ENCODE data around the gene AFAP1L1.

The AFAP1L1 gene

DNA sequence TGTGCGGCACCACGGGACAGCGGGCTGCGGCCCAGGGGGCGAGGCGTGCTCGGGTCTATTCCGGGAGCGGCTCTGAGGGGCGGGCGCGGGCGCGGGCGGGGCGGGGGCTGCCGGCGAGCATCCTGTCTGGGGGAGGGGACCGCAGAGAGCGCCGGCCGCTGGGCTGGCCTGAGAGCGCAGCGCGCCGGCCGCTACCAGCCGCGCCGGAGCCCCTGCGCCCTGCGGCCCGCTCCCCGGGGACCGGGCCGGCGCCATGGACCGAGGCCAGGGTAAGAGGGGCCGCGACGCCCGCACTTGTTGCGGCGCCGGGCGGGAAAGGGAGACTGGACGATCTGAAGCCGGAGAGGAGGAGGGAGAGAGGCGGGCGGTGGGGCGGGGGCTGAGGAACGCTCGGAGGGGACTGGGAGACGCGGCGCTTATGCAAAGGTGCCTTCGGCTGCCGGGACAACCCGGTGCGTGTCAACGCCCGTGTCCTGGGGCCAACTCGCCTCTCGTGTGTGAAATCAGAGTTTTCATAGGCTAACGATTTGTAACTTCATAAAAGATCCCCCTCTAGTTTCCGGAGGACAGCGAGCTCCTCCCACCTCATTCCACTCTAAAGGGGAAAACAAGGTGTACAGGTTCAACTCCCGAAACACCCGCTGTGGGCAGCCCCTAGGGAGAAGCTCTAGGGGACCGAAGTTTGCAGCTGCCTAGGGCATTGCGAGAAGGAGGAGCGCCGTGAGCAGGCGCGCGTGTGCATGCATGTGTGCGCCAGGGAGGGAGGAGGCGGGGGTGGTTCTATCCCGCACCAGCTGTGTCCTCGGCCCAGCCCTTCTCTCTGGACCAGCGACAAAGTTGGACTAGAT, at the start of gene AFAP1L1:
Gene AFAP1L1, plus strand, starts transcription at position 144 of the 848 bp plus-strand sequence. Its CDS starts 110 bp downstream, at position 254.
- DNase-seq (ENCODE audit: low read depth): no peak

- no peak for DNase-seq (ENCODE audit: low read depth)
Measured at GRCh38 chr5:149223081-149223848, 48.4 kb upstream of the AFAP1L1 start.

GRCh38 chr5:149224282-149224681, 47.4 kb upstream of the AFAP1L1 start:
- no peak for DNase-seq (ENCODE audit: low read depth)

DNA sequence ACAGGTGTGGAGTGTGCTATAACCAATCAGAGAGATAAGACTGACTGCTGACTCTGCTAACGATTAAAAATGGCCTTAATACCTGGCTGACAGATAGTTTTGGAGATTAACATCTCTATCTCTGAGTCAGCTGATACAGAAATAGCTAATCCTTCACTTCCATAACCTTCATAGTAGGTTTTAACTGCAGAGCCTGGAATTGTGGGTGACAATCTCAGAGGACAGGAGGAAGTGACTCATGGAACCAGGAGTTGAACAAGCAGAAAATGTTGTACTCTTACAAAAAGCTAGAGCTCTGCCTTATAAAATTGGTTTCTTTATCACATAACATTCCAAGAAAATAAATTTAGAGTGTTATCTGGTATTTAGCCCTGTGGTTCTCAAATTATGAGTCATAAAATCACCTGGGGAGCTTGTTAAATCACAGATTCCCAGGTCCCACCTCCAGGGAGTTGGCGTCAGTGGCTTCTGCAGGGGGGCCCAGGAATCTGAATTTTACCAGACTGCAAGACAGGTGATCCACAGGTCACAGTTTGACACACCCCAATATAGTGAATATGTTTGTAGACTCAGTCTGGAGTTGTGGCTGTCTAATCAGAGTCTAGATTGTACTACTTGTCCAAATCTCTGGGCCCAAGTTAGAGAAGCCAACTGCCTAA, 44.4 kb upstream of the AFAP1L1 start:
- DNase-seq (ENCODE audit: low read depth): no peak

GRCh38 chr5:149228618-149229297, 42.9 kb upstream of the AFAP1L1 start:
- no peak for DNase-seq (ENCODE audit: low read depth)

DNA sequence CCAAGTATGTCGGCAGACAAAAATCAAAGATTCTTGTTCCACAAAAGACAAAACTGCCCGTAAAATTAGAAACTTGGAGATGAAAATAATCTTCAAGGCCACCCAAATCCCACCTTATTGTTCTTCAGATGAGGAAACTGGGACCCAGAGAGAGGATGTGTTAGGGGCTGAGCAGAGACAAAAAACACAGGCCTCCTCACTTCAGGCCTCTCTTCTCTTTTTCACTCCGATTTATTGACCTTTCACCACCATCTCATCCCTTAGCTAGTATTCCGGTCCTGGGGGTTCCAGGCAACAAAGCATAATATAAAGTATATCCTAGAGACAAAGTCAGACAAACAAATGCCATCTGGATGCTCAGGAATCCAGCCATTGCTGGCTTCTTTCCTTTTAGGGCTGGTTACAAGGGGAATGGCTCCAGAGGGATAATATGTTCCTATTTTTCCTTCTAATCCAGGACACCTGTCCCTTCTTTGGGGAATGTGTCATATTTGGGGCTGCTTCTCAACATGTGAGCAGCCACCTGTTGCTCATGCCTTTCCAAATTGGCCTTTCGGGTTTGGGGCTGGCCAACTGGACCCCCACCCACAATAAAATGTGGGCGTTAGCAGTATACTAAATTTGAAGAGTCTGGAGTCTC, 42.2 kb upstream of the AFAP1L1 start:
- no peak for DNase-seq (ENCODE audit: low read depth)

DNA sequence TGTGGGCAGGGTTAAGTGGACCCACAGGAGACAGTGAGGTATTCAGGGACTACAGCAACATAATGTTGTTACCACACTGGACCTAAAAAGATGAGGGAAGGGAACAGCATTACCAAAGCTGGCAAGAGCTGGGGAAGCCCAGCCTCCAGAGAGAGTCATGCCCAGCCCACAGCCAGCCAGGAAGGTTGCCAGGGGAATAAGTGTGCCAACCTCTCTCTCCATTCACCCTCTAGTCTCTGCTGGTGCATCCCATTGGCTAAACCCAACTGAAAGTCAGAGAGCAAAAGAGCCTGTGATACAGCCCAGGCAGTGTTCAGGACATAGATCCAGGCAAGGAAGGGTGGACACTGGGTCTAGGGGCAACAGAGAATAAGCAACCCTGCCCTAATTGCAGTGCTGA, 35.8 kb upstream of the AFAP1L1 start:
- no peak for DNase-seq (ENCODE audit: low read depth)

DNA sequence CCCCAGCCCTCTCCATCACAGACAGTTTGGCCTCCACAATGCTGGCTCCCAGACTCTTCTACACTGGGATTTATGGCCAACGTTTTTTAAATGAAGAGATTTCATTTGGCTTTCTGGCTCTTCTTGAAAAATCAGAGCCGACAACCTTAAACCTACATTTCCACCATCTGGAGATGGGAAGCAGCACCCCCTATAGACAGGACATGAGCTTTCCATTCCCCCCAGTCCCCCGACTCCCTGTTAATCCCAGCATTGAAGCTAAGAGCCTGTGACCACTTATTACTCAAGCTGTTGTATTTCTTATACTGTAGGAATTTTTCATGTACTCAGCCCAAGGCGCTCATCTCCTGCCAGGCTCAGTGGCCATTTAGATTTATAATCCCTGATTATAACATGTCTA, 34.0 kb upstream of the AFAP1L1 start:
- DNase-seq (ENCODE audit: low read depth): no peak

GRCh38 chr5:149238540-149238939, 33.1 kb upstream of the AFAP1L1 start:
- no peak for DNase-seq (ENCODE audit: low read depth)

GRCh38 chr5:149239917-149240316, 31.7 kb upstream of the AFAP1L1 start:
- no peak for DNase-seq (ENCODE audit: low read depth)

- DNase-seq (ENCODE audit: low read depth): peak; percentile 77
Measured at GRCh38 chr5:149240354-149240998, 31.2 kb upstream of the AFAP1L1 start.

DNA sequence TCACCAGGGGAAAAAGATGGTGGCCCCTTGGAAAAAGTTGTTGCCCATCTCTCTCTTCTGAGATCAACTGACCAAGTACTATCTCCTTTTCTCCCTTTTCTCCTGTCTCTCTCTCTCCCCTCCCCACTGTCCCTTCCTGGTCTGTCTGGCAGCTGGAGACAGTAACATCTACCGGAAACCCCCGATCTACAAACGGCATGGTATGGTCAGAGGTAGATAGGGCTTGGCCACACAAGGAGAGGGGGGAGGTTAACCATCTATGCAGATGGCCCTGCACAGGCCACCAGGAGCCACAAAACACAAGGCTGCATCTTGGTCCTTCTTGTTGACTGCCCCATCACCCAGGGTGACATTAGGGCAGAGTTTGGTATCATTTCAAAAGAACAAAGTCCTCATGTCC, 29.3 kb upstream of the AFAP1L1 start:
- DNase-seq (ENCODE audit: low read depth): no peak

DNA sequence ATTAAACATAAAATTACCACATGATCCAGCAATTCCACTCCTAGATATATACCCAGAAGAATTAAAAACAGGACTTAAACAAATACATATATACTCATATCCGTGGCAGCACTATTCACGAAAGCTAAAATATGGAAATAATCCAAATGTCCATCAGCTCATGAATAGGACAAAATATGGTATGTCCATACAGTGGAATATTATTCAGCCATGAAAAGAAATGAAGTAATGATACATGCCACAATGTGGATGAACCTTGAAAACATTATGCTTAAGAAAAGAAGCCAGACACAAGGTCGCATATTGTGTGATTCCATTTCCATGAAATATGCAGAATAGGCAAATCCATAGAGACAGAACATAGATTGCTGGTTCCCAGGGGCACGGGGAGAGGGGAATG, 24.8 kb upstream of the AFAP1L1 start:
- no peak for DNase-seq (ENCODE audit: low read depth)

DNA sequence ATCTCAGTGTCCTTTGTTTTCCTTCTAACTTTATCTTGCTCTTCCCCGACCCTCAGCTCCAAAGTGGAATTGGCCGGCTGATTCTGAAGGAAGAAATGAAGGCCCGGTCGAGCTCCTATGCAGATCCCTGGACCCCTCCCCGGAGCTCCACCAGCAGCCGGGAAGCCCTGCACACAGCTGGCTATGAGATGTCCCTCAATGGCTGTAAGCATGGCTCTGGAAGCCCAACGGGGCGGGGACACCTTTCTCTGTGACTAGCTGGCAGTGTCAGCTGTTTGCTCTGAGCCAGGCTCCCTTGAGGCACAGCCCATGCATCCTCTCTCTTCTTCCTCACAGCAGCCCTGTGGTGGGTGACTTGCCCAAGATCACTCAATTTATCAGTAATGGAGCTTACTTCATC, 23.9 kb upstream of the AFAP1L1 start:
- no peak for DNase-seq (ENCODE audit: low read depth)

DNA sequence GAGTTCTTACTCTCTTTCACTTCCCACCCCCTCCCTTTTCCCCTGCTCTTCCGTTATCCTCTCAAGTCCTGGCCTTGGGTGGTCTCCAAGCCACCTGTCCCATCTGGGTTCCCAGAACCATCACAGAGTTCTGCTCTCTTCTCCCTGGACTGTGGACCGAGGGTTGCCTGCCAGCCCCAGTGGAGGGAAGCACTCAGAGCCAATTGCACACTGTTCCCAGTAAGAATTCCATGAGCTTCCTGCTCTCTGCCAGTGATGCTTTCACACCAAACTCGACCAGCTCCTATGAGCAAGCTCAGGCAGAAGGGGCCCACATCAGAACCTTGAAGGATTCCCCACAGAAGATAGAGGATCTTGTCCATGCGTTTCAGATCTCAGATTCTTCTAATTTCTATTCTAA, 20.1 kb upstream of the AFAP1L1 start:
- DNase-seq (ENCODE audit: low read depth): no peak

- DNase-seq (ENCODE audit: low read depth): no peak
Measured at GRCh38 chr5:149254506-149254905, 17.2 kb upstream of the AFAP1L1 start.

DNA sequence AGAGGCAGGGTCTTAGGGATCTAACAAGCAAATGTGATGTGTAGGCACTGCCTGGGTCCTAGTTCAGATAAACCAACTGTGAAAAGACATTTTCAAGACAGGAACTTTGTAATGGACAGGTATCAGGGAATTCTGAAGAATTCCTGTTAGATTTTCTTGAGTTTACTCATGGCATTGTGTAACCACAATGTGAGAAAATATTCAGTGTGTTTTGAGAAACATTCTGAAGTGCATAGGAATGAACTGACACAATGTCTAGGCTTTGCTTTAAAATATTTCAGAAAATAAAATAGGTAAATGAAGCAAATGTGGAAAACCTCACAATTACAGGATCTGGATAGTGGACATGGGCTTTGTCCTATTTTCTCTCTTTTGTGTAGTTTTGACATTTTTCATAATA, 15.2 kb upstream of the AFAP1L1 start:
- DNase-seq (ENCODE audit: low read depth): no peak

DNA sequence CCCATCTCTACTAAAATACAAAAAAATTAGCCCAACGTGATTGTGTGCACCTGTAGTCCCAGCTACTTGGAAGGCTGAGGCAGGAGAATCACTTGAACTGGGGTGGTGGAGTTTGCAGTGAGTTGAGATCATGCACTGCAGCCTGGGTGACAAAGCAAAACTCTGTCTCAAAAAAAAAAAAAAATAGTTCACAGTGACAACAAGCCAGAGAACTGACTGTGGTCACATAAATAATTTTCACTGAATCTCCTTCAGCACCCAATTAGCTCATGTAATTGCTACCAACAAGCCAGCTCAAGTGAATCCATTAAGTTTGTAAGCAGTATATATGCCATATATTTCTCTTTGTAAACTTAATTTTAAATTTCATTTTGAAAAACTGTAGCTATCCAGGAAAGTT, 14.5 kb upstream of the AFAP1L1 start:
- DNase-seq (ENCODE audit: low read depth): no peak

DNA sequence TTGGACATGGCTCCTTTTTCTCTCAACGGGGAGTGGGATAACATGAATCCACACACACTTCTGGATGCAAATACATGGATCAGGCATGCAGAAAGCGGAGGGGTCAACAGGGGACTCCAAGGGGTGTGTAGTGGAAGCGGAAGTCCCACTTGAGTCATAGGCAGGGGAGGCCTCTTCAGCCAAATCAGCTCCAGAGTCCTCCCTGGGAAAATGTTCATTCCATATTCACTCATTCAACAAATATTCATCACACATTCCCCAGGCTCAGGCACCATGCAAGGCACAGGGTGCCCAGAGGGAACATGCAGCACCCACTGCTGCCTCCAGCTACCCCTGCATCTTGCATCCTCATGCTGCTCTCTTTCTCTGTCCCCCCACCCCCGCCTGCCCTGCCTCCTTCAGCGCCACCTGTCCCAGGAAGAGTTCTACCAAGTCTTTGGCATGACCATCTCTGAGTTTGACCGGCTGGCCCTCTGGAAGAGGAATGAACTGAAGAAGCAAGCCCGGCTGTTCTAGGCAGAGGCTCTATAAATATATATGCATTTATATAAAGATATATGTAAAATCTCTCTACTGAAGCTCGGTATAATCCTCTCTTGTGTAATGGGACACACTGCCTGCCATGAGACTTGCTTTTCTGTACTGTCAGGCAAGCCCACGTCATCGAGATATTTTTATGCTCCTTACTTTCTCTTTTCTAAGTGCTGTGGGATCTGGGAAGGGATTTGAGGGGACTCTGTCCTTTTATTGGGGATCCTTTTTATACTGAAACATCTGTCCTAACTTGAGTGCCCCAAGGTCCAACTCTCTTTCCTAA, 13.6 kb upstream of the AFAP1L1 start:
- no peak for DNase-seq (ENCODE audit: low read depth)

GRCh38 chr5:149260761-149261160, 10.9 kb upstream of the AFAP1L1 start:
- no peak for DNase-seq (ENCODE audit: low read depth)
